ENCODE data around the gene AVPR1B. TPM values are rescaled to one million over a fixed set of nuclear protein-coding genes. Genes with fewer than 3 reads are reported as not detected.
"Not testable (repeated sequence)": the region's sequence is repeated elsewhere in the genome, so short reads cannot be mapped to it uniquely, and the experiment has no call there.

Gene AVPR1B
- total RNA-seq, 1 donor from 2014 or later, result not detected

- no peak for ATAC-seq
- intact Hi-C loops (cut with micrococcal nuclease), result no loop called here
Observed at GRCh38 chr1:206094024-206094423, 23.2 kb downstream of the AVPR1B start.

DNA sequence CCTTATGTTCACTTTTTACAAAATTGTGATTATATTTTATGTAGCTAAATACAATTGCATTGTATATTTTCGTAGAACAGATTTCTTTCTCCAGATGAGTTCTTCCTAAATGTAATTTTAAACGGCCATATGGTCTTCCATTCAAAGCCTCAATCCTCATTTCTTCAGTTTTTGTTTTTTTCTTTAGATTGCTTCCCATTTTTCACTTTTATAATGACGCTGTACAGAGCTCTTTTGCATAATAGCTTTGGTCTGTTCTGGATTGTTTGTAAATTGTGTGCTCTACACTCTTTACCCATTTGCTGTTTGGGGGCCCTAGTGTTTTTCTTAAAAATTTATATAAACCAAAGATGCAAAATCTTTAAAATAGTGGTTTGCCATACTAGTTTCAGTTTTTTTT lies 27.8 kb downstream of the AVPR1B start:
- intact Hi-C loops (cut with micrococcal nuclease), result no loop called here
- ATAC-seq (no peak), DNase-seq (no peak)

More at GRCh38 chr1:206094024-206094423, 23.2 kb downstream of the AVPR1B start:
- no peak for DNase-seq

- intact Hi-C loops (cut with micrococcal nuclease), result no loop called here
- ATAC-seq, result no peak
- DNase-seq, result no peak
Observed at GRCh38 chr1:206087091-206087490, 30.1 kb downstream of the AVPR1B start.

DNA sequence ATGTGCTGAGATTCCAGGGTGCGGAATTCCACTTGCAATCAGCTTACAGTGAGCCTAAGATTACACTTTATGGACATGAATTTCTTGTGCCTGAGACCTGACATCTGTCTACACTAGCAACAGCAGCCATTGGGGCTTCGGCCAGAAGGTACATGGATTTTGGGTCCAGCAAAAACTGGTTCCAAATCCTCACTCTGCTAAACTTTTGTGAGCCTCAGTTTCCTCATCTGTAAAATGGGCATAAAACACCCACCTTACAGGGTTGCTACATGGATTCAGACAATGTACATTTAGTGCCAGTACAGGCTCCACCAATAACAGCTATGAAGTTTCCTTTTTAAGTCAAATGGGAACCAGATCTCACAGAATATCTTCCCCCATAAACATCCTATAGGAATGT lies 33.4 kb downstream of the AVPR1B start:
- ATAC-seq (no peak), DNase-seq (no peak)
- intact Hi-C loops (cut with micrococcal nuclease), result no loop called here

GRCh38 chr1:206082831-206083695 lies 34.1 kb downstream of the AVPR1B start:
- no peak for ATAC-seq
- intact Hi-C loops (cut with micrococcal nuclease), result no loop called here
- no peak for DNase-seq

DNA sequence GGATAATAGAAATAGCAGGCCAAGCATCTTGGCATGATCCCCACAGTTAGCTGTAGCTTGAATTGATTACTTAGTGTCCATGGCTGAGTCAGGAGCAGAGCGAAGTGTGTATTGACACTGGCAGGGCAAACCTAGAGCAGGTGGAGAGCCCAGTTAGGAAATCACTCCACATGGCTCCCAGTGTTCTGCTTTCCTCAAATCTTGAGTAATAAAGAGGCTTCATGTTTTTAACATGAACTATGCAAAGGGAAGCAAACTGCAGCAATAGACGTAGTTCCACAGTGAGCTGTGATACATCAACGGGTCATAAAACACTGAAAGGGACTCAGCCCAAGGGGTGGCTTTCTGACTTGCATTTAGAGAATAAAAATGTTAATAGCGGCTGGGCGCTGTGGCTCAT lies 35.3 kb downstream of the AVPR1B start:
- ATAC-seq, result no peak
- intact Hi-C loops (cut with micrococcal nuclease), result no loop called here
- DNase-seq, result no peak

DNA sequence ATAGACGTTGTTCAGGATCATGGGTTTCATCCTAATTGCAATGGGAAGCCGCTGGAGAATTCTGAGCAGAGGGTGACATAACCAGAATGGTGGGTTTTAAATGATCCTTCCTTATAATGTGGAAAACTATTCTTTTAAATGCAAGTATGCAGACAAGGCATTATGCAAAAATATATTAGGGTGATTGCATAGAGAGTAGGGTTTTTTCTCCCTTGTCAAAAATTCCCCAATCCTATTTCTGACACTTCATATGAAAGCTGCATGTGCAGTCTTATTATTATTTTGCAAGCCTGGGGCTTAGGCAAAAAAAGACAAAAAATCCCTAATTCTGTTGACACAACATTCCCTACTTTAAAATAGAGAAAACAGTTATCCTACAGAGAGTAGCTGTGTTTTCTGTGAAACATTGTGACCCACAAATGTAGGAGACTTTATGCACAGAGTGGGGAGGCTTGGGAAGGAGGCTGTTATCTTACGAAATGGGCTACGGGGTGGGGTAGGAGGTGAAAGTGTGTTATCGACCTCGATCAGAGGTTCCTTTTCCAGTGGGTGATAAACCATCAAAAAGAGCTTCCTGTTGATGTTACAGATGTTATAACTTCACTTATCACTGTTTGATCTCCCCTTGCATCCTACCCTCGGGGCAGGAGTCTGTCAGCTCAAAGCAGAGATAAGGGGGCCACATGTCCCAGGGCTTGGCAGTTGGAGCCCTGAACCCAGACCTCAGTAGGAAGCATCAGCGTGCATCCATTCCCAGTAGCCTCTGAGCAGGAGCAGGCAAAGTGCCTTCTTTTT lies 37.0 kb downstream of the AVPR1B start:
- ATAC-seq, result no peak
- no peak for DNase-seq
- intact Hi-C loops (cut with micrococcal nuclease), result no loop called here

- no peak for DNase-seq
- ATAC-seq, result no peak
- intact Hi-C loops (cut with micrococcal nuclease), result no loop called here
Observed at GRCh38 chr1:206079135-206079534, 38.1 kb downstream of the AVPR1B start.

- ATAC-seq, result no peak
- intact Hi-C loops (cut with micrococcal nuclease), result no loop called here
- no peak for DNase-seq
Observed at GRCh38 chr1:206075786-206076755, 41.1 kb downstream of the AVPR1B start.

DNA sequence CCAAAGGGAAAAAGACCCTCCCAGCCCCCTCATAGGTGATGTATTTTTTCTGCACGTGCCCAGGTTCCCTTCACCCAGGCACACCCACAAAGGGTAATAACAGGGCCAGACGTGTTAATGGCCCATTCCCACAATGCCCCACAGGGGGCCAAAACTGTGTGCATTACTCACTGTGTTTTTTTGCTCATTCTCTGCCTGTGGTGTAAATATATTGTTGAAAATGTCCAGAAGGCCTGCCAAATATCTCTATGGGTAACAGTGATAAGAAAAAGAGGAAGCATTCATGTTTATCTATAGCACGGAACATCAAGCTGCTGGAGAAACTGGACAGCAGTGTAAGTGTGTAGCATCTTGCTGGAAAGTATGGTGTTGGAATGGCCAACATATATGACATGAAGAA lies 42.3 kb downstream of the AVPR1B start:
- intact Hi-C loops (cut with micrococcal nuclease), result no loop called here
- ATAC-seq, result no peak
- DNase-seq, result no peak

DNA sequence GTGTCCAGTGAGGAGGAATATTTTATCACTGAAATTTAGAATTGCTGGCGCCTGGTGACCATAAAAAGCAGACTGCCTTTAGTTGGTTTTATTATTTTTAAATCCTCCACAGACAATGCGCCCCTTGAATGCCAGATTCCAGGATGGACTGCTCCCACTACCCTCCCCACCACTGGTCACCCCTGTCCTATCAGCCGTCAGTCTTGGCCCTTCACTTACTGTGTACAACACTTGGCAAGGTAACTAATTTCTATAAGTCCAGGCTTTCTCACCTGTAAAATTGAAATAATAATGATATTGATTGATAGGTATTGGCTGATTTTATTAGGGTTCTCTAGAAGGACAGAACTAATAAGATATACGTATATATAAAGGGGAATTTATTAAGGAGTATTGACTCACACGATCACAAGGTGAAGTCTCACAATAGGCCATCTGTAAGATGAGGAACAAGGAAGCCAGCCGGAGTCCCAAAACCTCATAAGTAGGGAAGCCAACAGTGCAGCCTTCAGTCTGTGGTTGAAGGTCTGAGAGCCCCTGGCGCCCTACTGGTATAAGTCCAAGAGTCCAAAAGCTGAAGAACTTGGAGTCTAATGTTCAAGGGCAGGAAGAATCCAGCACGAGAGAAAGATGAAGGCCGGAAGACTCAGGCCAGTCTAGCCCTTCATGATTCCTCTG lies 46.4 kb downstream of the AVPR1B start:
- DNase-seq (no peak), ATAC-seq (no peak)
- intact Hi-C loops (cut with micrococcal nuclease), result no loop called here

GRCh38 chr1:206068314-206068713 lies 48.9 kb downstream of the AVPR1B start:
- DNase-seq (no peak), ATAC-seq (no peak)
- intact Hi-C loops (cut with micrococcal nuclease), result no loop called here

DNA sequence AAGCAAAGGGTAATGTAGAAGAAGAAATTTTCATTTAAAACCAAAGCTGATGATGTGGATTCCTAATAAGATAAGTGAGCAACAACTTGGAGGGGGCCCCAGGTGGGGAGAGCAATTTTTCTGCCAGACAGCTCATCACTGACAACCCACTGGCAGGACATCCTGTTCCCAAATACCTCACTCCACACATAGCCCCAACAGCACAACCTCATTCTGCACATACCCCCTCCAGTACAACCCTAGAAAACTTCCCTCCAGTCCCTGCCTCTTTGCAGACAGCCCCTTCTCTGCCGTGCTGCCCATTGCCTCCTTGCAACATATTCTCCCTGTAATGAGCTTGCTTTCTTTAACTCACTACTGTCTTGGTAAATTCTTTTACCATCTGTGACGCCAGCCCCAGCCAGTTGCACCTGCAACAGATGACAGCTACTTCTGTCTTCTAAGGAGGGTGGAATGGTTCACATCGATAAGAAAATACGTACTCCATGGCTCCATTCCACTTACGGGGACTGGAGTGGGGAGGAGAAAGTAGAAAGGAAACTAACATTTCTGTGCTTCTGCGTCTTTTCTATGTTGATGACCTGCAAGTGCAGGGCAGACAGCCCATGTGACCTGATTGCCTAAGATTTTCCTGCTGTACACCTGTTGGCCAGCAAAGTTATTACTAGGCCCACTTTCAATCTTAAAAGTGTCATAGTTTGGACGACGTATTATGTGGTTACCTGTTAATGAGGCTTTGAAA lies 49.5 kb downstream of the AVPR1B start:
- no peak for DNase-seq
- intact Hi-C loops (cut with micrococcal nuclease), result no loop called here
- ATAC-seq, result peak; percentile 88

- ATAC-seq (peak; percentile 53), DNase-seq (no peak)
- intact Hi-C loops (cut with micrococcal nuclease), result no loop called here
Observed at GRCh38 chr1:206066479-206067171, 50.6 kb downstream of the AVPR1B start.

- DNase-seq (no peak), ATAC-seq (no peak)
- intact Hi-C loops (cut with micrococcal nuclease), result no loop called here
Observed at GRCh38 chr1:206065547-206066145, 51.5 kb downstream of the AVPR1B start.

GRCh38 chr1:206064501-206064900 lies 52.7 kb downstream of the AVPR1B start:
- DNase-seq; intact Hi-C loops (cut with micrococcal nuclease); ATAC-seq: not testable (repeated sequence)

DNA sequence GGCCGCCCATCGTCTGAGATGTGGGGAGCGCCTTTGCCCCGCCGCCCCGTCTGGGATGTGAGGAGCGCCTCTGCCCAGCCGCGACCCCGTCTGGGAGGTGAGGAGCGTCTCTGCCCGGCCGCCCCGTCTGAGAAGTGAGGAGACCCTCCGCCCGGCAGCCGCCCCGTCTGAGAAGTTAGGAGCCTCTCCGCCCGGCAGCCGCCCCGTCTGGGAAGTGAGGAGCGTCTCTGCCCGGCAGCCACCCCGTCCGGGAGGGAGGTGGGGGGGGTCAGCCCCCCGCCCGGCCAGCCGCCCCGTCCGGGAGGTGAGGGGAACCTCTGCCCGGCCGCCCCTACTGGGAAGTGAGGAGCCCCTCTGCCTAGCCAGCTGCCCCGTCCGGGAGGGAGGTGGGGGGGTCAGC lies 53.2 kb downstream of the AVPR1B start:
- ATAC-seq; intact Hi-C loops (cut with micrococcal nuclease): not testable (repeated sequence)

More for the DNA sequence above, 53.2 kb downstream of the AVPR1B start:
- DNase-seq, result not testable (repeated sequence)
